Measurements from ENCODE around the gene IQCC. TPM values are rescaled to one million over a fixed set of nuclear protein-coding genes. Genes with fewer than 3 reads are reported as not detected.

The IQCC gene
- total RNA-seq, 1 experiment from 2014 or later: 4.0 TPM

DNA sequence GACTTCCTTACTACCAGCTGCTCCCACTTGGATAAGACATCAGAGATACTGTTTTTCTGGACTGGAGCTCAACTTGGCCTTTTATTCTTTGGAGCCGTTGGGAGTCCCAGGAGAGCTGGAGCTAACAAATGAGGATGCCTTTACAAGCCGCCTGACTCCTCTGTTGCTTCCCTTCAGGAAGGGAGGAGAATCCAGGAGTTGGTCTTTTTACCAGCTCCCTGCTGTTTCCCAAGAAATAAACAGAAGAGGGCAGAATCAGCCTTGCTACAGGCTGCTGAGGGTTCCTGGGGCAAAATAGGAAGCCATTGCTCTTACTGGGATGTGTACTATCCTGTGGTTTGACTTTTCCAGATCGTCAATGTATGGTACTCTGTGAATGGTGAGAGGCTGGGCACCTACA is 18.2 kb downstream of the IQCC start:
- no peak for DNase-seq (ENCODE audit: low read depth)

GRCh38 chr1:32224285-32224684 is 18.8 kb downstream of the IQCC start:
- DNase-seq (ENCODE audit: low read depth): no peak

GRCh38 chr1:32228771-32229170 is 23.3 kb downstream of the IQCC start:
- DNase-seq (ENCODE audit: low read depth): no peak

DNA sequence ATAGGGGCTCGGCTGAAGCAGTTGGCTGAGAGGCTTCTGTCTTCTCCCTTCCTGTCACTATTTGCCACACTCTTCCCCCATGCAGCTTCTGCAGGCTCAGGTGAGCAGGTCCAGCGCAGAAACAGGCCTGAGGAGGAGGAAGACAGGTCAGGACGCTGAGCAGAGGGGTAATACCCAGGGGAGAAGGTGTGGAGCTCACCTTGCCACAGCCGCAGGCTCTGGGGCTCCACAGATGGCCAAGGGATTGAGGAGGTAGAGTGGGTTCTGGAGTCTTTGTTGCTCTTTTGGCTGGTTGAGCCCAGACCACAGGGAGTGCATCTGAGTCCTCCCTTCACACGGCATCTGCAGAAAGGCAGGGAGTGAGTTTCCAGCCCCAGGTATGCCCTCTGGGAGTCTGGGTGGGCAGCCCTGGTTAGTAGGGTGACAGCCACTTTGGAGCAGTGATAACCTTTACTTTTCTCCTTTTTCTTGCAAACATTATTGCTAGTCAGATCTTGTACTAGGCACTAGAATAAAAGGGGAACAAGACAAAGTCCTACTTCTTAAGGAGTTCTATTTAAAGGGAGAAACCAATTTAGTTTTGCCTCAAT is 26.5 kb downstream of the IQCC start:
- no peak for DNase-seq (ENCODE audit: low read depth)

GRCh38 chr1:32232558-32233304 is 27.3 kb downstream of the IQCC start:
- DNase-seq (ENCODE audit: low read depth): no peak

GRCh38 chr1:32234792-32235191 is 29.3 kb downstream of the IQCC start:
- no peak for DNase-seq (ENCODE audit: low read depth)

GRCh38 chr1:32239337-32239736 is 33.9 kb downstream of the IQCC start:
- DNase-seq (ENCODE audit: low read depth): no peak

- no peak for DNase-seq (ENCODE audit: low read depth)
Observed at GRCh38 chr1:32239790-32240139, 34.3 kb downstream of the IQCC start.

GRCh38 chr1:32240140-32240951 is 34.9 kb downstream of the IQCC start:
- peak; percentile 44 for DNase-seq (ENCODE audit: low read depth)

GRCh38 chr1:32241001-32241763 is 35.7 kb downstream of the IQCC start:
- peak; percentile 71 for DNase-seq (ENCODE audit: low read depth)

DNA sequence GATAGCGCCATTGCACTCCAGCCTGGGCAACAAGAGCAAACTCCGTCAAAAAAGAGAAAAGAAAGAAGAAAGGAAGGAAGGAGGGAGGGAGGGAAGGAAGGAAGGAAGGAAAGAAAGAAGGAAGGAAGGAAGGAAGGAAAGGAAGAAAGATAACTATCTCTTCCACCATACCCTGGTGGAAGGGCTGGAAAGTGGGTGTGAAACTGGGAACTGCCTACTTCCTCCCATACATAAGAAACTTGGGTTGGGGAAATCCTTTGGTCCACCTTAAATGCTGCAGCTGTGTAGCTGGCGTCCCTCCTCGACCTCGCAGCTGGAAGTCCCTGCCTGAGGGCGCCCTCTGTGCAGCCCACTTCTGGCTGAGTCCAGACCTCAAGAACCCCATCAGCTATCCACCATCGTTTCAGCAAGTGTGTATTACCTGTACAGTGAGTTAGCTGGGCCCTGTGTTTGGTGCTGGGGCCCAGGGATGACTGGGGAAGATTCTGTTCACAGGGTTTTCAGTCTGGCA is 36.9 kb downstream of the IQCC start:
- no peak for DNase-seq (ENCODE audit: low read depth)

- no peak for DNase-seq (ENCODE audit: low read depth)
Observed at GRCh38 chr1:32246888-32247273, 41.4 kb downstream of the IQCC start, which contains the start of gene FAM167B. Gene FAM167B (plus strand): TSS chr1:32247222. CDS start chr1:32247422, 200 bp downstream.

DNA sequence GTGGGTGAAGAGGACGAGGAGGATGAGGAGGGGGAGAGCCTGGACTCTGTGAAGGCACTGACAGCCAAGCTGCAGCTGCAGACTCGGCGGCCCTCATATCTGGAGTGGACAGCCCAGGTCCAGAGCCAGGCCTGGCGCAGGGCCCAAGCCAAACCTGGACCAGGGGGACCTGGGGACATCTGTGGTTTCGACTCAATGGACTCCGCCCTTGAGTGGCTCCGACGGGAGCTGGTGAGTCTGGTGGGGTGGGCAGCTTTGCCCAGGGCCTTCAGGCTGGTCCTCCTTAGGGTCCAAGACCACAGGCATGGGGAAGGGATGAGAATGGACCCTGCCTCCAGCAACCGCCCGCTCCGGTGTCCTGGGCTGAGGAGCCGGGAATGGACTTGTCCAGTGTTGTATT is 42.0 kb downstream of the IQCC start:
- DNase-seq (ENCODE audit: low read depth): no peak

DNA sequence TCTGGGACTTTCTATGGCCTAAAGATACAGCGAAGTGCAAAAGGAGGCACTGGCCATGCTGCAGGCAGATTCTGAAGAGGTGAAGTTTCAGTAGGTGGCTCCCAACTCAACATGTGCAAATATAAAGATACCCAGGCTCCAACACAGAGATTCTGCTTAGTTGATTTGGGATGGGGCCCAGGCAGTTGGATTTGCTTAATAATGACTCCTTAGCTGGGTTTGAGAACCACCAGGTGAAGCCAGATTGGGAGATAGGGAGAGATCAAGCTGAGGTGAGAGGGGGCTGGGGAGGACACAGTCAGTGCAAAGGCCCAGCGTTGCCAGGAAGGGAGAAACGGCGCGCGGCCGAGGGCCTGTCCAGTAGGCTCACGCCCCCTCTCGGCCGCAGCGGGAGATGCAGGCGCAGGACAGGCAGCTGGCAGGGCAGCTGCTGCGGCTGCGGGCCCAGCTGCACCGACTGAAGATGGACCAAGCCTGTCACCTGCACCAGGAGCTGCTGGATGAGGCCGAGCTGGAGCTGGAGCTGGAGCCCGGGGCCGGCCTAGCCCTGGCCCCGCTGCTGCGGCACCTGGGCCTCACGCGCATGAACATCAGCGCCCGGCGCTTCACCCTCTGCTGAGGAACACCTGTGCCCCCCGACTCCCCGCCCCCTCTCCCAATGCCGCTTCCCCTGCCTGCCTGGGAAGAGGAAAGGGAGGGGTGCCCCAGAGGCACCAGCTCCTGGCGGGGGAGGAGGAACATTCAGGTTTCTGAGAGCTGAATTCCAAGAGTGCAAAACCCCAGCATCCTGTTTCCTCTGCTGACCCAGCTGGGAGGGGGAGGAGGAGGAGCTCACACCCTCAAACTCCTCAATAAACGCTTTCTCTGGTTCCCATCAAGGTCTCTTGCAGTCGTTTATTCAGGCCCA is 42.8 kb downstream of the IQCC start:
- DNase-seq (ENCODE audit: low read depth): peak; percentile 51

DNA sequence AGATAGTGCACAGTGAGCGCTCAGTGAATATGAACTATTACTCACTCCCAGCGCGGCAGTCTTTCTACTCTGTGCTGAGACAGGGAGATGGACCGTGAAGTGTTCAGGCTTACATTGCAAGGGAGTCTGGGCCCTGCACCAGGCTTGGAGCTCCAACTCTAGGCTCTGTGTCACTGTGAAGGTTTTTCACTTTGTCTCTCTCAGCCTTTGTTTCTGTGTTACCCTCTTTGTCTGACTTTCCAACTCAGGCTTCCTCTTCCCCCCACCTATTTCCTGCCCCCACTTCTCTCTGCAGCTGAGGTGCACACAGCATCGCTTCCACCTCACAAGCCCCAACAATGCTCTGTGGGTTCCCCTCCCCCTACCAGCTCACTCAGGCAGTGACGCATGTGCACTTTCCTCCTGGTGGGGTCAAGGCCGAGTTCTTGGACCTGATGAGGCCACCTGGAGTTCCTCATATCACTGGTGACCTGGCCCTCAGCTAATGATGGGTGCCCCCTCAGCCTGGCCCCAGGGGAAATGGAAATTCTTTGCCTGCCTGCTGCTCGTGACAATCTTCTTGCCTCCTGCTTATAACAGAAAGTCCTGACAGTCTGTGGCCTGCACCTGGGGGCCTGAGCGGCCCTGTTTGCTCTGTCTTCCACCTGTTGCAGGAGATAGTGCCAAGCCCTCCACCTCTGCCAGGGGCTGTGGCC is 44.5 kb downstream of the IQCC start:
- DNase-seq (ENCODE audit: low read depth): no peak

- no peak for DNase-seq (ENCODE audit: low read depth)
Observed at GRCh38 chr1:32250893-32251716, 45.6 kb downstream of the IQCC start, which contains the start of gene LCK. Gene LCK (plus strand): TSS chr1:32251265. CDS start chr1:32274330, 23,065 bp downstream.

DNA sequence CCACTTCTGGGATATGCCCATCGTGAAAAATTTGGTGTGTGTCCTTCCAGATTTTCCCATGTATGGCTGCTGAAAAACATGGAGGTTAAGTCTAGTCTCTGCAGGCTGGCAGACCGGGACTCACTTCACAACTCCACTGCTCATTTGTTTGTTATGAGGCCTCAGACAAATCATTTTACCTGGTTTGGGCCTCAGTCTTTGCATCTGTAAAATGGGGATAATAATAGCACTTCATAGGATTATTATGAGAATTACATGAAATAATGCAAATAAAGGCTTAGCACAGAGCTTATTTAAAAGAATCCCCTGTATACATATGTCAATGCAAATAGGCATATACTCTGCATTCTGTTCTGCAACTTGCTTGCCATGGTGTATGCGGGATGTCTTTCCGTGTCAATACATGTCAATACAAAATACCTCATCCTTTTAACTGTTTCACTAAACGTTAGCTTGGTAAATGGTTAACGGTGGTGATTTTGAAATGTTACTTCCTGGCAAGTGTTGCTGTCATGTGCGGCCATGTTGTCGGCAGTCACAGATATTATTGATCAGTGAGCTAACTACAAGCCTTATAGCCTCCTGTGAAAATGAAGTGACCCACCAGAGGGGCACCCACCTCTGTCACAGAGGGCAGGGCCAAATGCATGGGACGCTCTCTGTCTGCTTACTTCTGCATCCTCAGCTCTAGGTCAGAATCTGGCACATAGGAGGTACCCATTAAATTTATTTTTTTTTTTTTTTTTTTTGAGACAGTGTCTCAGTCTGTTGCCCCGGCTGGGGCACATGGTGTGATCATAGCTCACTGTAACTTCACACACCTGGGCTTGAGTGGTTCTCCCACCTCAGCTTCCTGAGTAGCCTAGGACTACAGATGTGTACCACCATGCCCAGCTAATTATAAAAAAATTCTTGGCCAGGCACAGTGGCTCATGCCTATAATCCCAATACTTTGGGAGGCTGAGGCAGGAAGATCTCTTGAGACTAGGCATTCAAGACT is 49.9 kb downstream of the IQCC start:
- no peak for DNase-seq (ENCODE audit: low read depth)
